HepG2 (cell line): ENCODE data around the gene ST14. TPM values are rescaled to one million over a fixed set of nuclear protein-coding genes. Genes with fewer than 3 reads are reported as not detected.

Source experiments
- ARID3A ChIP-seq: IDR thresholded peaks from 2 replicates; pipeline ENCODE4 v1.6.1; 2012; ENCODE audit warnings: low read depth, low read length, improper control_type of control experiment
- ASH2L ChIP-seq: fragments of 300-600, 200-600 bp; sonication (generic); IDR thresholded peaks from 2 replicates; pipeline ENCODE4 v1.7.0; 2017; ENCODE audit warnings: low read depth, mild to moderate bottlenecking, moderate library complexity, mixed read lengths, low read length; ENCODE audit not compliant: insufficient read length
- ATF6 ChIP-seq: sonication (generic); formaldehyde crosslinking; conservative IDR thresholded peaks from 2 replicates; pipeline ENCODE4 v1.4.0; 2020; ENCODE audit warnings: missing genetic modification reagents
- CEBPB ChIP-seq: IDR thresholded peaks from 2 replicates; pipeline ENCODE4 v1.6.1; 2011; ENCODE audit warnings: low read depth, low read length, improper control_type of control experiment, borderline replicate concordance
- CEBPG ChIP-seq: IDR thresholded peaks from 2 replicates; pipeline ENCODE4 v1.6.1; 2016
- FOXP1 ChIP-seq, 2 experiments: fragments of 450-650 bp in 1 of 2; IDR thresholded peaks; 2 replicates each; pipeline ENCODE4 v1.6.1; 2017 to 2018; ENCODE audit warnings: antibody characterized with exemption in 1 of 2
- HMG20A ChIP-seq: IDR thresholded peaks from 2 replicates; pipeline ENCODE4 v1.6.1; 2016; ENCODE audit warnings: borderline replicate concordance
- MIXL1 ChIP-seq: IDR thresholded peaks from 2 replicates; pipeline ENCODE4 v1.6.1; 2016
- NCOA2 ChIP-seq: sonication (generic); formaldehyde crosslinking; IDR thresholded peaks from 2 replicates; pipeline ENCODE4 v1.8.0; 2022; ENCODE audit warnings: inconsistent platforms
- PAXIP1 ChIP-seq: sonication (generic); formaldehyde crosslinking; conservative IDR thresholded peaks from 2 replicates; pipeline ENCODE4 v1.4.0; 2020; ENCODE audit warnings: mild to moderate bottlenecking, missing genetic modification reagents, moderate library complexity
- PHF21A ChIP-seq: sonication (generic); formaldehyde crosslinking; IDR thresholded peaks from 2 replicates; pipeline ENCODE4 v1.5.0; 2020; ENCODE audit warnings: mild to moderate bottlenecking, missing genetic modification reagents
- POLR2A ChIP-seq, 2 experiments: IDR thresholded peaks; 2 replicates each; pipeline ENCODE4 v1.6.1; 2011; ENCODE audit warnings: low read depth in 2 of 2, low read length in 2 of 2, mild to moderate bottlenecking in 1 of 2, moderate library complexity in 1 of 2; ENCODE audit not compliant: insufficient read depth in 1 of 2
- RXRA ChIP-seq: sonication (generic); formaldehyde crosslinking; IDR thresholded peaks from 2 replicates; pipeline ENCODE4 v1.5.1; 2020; ENCODE audit warnings: missing genetic modification reagents
- RXRB ChIP-seq: IDR thresholded peaks from 2 replicates; pipeline ENCODE4 v1.6.1; 2016; ENCODE audit warnings: borderline replicate concordance, missing genetic modification reagents, missing compliant biosample characterization
- SALL1 ChIP-seq: sonication (generic); formaldehyde crosslinking; IDR thresholded peaks from 2 replicates; pipeline ENCODE4 v1.8.0; 2022; ENCODE audit warnings: mild to moderate bottlenecking, missing genetic modification reagents
- SOX6 ChIP-seq, 2 experiments: fragments of 450-650 bp in 1 of 2; sonication (generic) in 1 of 2; formaldehyde crosslinking in 1 of 2; IDR thresholded peaks; 2 replicates each; pipeline versions ENCODE4 v1.4.0 to v1.6.1; 2017 to 2020; ENCODE audit warnings: antibody characterized with exemption in 1 of 2, mild to moderate bottlenecking in 1 of 2, missing genetic modification reagents in 1 of 2
- TFDP1 ChIP-seq: IDR thresholded peaks from 2 replicates; pipeline ENCODE4 v1.6.1; 2016; ENCODE audit warnings: missing compliant biosample characterization, missing genetic modification reagents, borderline replicate concordance
- THRA ChIP-seq: sonication (generic); formaldehyde crosslinking; IDR thresholded peaks from 2 replicates; pipeline ENCODE4 v1.4.0; 2020; ENCODE audit warnings: missing genetic modification reagents, borderline replicate concordance
- ZNF564 ChIP-seq: sonication (generic); formaldehyde crosslinking; IDR thresholded peaks from 2 replicates; pipeline ENCODE4 v1.8.1; 2023; ENCODE audit warnings: mild to moderate bottlenecking, missing genetic modification reagents
- polyA plus RNA-seq, 8 experiments: library from polyadenylated mRNA; depleted of rRNA in 3 of 8; stranded (reverse) in 7 of 8; unstranded in 1 of 8; fragments of >200 nt; fragmentation: Illumina TruSeq in 4 of 8; extraction: Trizol in 4 of 8; gene quantifications; 2 replicates each; pipeline versions ENCODE4 v1.2.1 to v1.2.3, GENCODE V29; 2011 to 2016; ENCODE audit warnings: low read depth in 4 of 8, missing spikeins in 1 of 8, mixed read lengths in 1 of 8; ENCODE audit not compliant: insufficient read depth in 1 of 8
- total RNA-seq, 5 experiments: library from RNA; depleted of rRNA; stranded (reverse); fragments of >200 nt; fragmentation: Illumina TruSeq; extraction: Trizol; gene quantifications; 2 replicates each; pipeline ENCODE4 v1.2.3, GENCODE V29; 2016; ENCODE audit warnings: low read depth in 1 of 5

The ST14 gene
- total and polyA plus RNA-seq, 2 of the 13 experiments (the other 11 are each of a cell fraction or from before 2014, with no cell fraction given): 0.88 to 1.4 TPM

- TF ChIP-seq RXRA (CRISPR knock-in tag) (peak; percentile 50; the same call in 1 of the 2 replicates), FOXP1 (IDR thresholded peaks at IDR 0.05) (no peak), FOXP1 (CRISPR knock-in tag; IDR thresholded peaks at IDR 0.05) (peak; percentile 10; the same call in 1 of the 2 replicates), CEBPB (peak; percentile 76; the same call in 1 of the 2 replicates), THRA (CRISPR knock-in tag) (peak; percentile 46; the same call in 1 of the 2 replicates), ASH2L (peak; percentile 56), NCOA2 (peak; percentile 58; the same call in 1 of the 2 replicates), SOX6 (IDR thresholded peaks at IDR 0.05) (no peak), SOX6 (CRISPR knock-in tag; IDR thresholded peaks at IDR 0.05) (peak; percentile 79), HMG20A (CRISPR knock-in tag) (peak; percentile 26; the same call in 1 of the 2 replicates), CEBPG (CRISPR knock-in tag) (peak; percentile 86), ARID3A (0 out of 2 replicates have a peak, but pooled peaks have one; percentile 34), PHF21A (CRISPR knock-in tag) (peak; percentile 69), SALL1 (CRISPR knock-in tag) (peak; percentile 65), POLR2A (IDR thresholded peaks at IDR 0.05; ENCODE audit: insufficient read depth in 1 of 2, low read depth in 2 of 2, low read length in 2 of 2) (0 out of 4 replicates have a peak, but pooled peaks of 1 of the 2 experiments have one; percentile 27), TFDP1 (CRISPR knock-in tag) (no peak), PAXIP1 (CRISPR knock-in tag) (peak; percentile 75), MIXL1 (CRISPR knock-in tag) (peak; percentile 39; the same call in 1 of the 2 replicates), ZNF564 (no peak), ATF6 (CRISPR knock-in tag) (no peak), RXRB (0 out of 2 replicates have a peak, but pooled peaks have one; percentile 49)
Observed at GRCh38 chr11:130192845-130193267, 33.3 kb downstream of the ST14 start (continued).
